ENCODE results near the gene FBXL20. TPM values are rescaled to one million over a fixed set of nuclear protein-coding genes. Genes with fewer than 3 reads are reported as not detected.
"Not testable (repeated sequence)": the region's sequence is repeated elsewhere in the genome, so short reads cannot be mapped to it uniquely, and the experiment has no call there.

FBXL20 gene
- total RNA-seq, 1 donor from 2014 or later, result 13.8 TPM

DNA sequence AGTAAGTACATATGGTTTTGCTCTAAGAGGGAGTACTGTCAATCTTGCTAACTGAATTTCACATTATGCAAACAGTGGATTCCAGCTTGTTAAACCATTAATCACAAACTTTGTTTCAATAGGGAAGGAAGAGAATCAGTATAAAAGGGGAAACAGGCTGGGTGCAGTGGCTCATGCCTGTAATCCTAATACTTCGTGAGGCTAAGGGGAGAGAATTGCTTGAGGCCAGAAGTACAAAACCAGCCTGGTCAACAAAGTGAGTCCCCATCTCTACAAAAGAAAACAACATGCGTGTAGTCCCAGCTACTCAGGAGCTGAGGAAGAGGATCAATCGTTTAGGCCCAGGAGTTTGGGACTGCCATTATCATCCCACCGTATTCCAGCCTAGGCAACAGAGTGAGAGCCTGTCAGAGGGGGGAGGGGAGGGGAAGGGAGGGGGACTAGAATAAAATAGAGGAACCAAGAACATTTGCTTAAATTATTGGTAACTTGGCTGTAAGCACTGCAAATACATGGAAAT, 65.7 kb downstream of the FBXL20 start:
- H3K27ac Mint-ChIP-seq (ENCODE audit: unreplicated experiment), result no peak overlapping the region
- peaks cover 13% of the 10 kb centered on the region for H3K4me1 Mint-ChIP-seq
- H3K9me3 Mint-ChIP-seq, result peaks cover 8% of the 10 kb centered on the region
- no peak for DNase-seq (ENCODE audit: low read depth, low spot score)
- no peaks in the 10 kb centered on the region for H3K27me3 Mint-ChIP-seq (ENCODE audit: low read depth)
- H3K4me3 Mint-ChIP-seq, result no peak overlapping the region
- no peak for TF ChIP-seq CTCF (conservative IDR thresholded peaks at IDR 0.05)
- H3K36me3 Mint-ChIP-seq (ENCODE audit: low read depth), result peaks cover 23% of the 10 kb centered on the region

DNA sequence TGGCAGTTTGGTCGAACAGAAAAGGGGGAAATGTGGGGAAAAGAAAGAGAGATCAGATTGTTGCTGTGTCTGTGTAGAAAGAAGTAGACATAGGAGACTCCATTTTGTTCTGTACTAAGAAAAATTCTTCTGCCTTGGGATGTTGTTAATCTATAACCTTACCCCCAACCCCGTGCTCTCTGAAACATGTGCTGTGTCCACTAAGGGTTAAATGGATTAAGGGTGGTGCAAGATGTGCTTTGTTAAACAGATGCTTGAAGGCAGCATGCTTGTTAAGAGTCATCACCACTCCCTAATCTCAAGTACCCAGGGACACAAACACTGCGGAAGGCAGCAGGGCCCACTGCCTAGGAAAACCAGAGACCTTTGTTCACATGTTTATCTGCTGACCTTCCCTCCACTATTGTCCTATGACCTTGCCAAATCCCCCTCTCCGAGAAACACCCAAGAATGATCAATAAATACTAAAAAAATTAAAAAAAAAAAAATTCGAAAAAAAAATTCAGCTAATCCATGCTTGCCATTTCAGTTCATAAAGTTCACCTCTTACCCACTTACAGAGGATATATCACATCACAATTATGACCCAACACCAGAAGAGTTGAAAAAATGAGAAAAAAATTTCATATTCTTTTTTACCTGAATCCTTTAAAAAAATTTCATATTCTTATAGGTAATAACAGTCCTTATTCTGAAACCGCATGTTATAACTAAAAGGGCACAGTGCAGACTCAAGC, 67.2 kb downstream of the FBXL20 start:
- H3K27ac Mint-ChIP-seq (ENCODE audit: unreplicated experiment); H3K4me3 Mint-ChIP-seq; DNase-seq (ENCODE audit: low read depth, low spot score); H3K27me3 Mint-ChIP-seq (ENCODE audit: low read depth); H3K9me3 Mint-ChIP-seq: not testable (repeated sequence)
- Mint-ChIP-seq H3K4me1 (peaks cover 13% of the 10 kb centered on the region), H3K36me3 (ENCODE audit: low read depth) (peaks cover 20% of the 10 kb centered on the region)

DNA sequence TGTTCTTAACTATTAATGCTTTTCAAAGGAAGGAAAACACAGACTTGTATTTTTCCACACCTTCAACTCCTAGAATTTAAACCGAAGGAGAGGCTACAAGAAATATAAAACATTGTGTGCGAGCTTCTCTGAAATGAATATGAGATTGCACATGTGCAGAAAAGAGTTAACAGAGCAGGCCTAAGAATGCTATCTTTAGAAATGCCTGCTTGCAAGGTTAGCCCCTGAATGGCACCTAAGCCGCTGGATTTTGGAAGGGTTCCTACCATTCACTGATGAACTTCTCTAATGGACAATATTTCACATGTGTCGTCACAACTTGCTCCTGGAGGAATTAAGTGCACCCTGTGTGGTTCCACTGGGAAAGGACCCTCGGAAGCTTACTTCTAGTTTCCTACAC, 69.3 kb downstream of the FBXL20 start:
- peaks cover 8% of the 10 kb centered on the region for H3K9me3 Mint-ChIP-seq
- DNase-seq (ENCODE audit: low read depth, low spot score), result no peak
- no peak for TF ChIP-seq CTCF (conservative IDR thresholded peaks at IDR 0.05)
- H3K36me3 Mint-ChIP-seq (ENCODE audit: low read depth), result peaks cover 20% of the 10 kb centered on the region
- no peak overlapping the region for H3K4me3 Mint-ChIP-seq
- no peak overlapping the region for H3K27ac Mint-ChIP-seq (ENCODE audit: unreplicated experiment)
- H3K4me1 Mint-ChIP-seq, result peaks cover 13% of the 10 kb centered on the region
- H3K27me3 Mint-ChIP-seq (ENCODE audit: low read depth), result no peaks in the 10 kb centered on the region

GRCh38 chr17:39328815-39329214, 72.6 kb downstream of the FBXL20 start:
- Mint-ChIP-seq H3K4me3 (no peak overlapping the region), H3K4me1 (no peaks in the 10 kb centered on the region), H3K27ac (ENCODE audit: unreplicated experiment) (peak overlapping the region; percentile 67), H3K27me3 (ENCODE audit: low read depth) (no peaks in the 10 kb centered on the region), H3K9me3 (no peaks in the 10 kb centered on the region), H3K36me3 (ENCODE audit: low read depth) (peaks cover 4% of the 10 kb centered on the region)
- TF ChIP-seq CTCF (conservative IDR thresholded peaks at IDR 0.05), result no peak
- no peak for DNase-seq (ENCODE audit: low read depth, low spot score)

- Mint-ChIP-seq H3K9me3 (no peaks in the 10 kb centered on the region), H3K4me3 (no peak overlapping the region), H3K36me3 (ENCODE audit: low read depth) (peaks cover 1% of the 10 kb centered on the region), H3K27me3 (ENCODE audit: low read depth) (no peaks in the 10 kb centered on the region), H3K27ac (ENCODE audit: unreplicated experiment) (no peak overlapping the region), H3K4me1 (no peaks in the 10 kb centered on the region)
- no peak for TF ChIP-seq CTCF (conservative IDR thresholded peaks at IDR 0.05)
- no peak for DNase-seq (ENCODE audit: low read depth, low spot score)
Measured at GRCh38 chr17:39327109-39327508, 74.3 kb downstream of the FBXL20 start.

- Mint-ChIP-seq H3K9me3 (no peaks in the 10 kb centered on the region), H3K27ac (ENCODE audit: unreplicated experiment) (no peak overlapping the region), H3K4me1 (no peaks in the 10 kb centered on the region), H3K36me3 (ENCODE audit: low read depth) (no peaks in the 10 kb centered on the region), H3K4me3 (no peak overlapping the region), H3K27me3 (ENCODE audit: low read depth) (no peaks in the 10 kb centered on the region)
- no peak for DNase-seq (ENCODE audit: low read depth, low spot score)
- no peak for TF ChIP-seq CTCF (conservative IDR thresholded peaks at IDR 0.05)
Measured at GRCh38 chr17:39325528-39326240, 75.7 kb downstream of the FBXL20 start.

All from neural crest cell (in vitro differentiated cells).